HepG2 (cell line): ENCODE results near the gene RNPEPL1. TPM values are rescaled to one million over a fixed set of nuclear protein-coding genes. Genes with fewer than 3 reads are reported as not detected.

Source experiments
- FOSL1 ChIP-seq: sonication (generic); formaldehyde crosslinking; IDR thresholded peaks from 2 replicates; pipeline ENCODE4 v1.9.0; 2021; ENCODE audit warnings: missing genetic modification reagents, borderline replicate concordance
- HINFP ChIP-seq: sonication (generic); formaldehyde crosslinking; IDR thresholded peaks from 2 replicates; pipeline ENCODE4 v1.4.0; 2020; ENCODE audit warnings: low read depth, mild to moderate bottlenecking, missing genetic modification reagents
- HIVEP1 ChIP-seq: sonication (generic); formaldehyde crosslinking; IDR thresholded peaks from 2 replicates; pipeline ENCODE4 v1.4.0; 2020; ENCODE audit warnings: mild to moderate bottlenecking, missing genetic modification reagents
- IRF1 ChIP-seq: sonication (generic); formaldehyde crosslinking; IDR thresholded peaks from 2 replicates; pipeline ENCODE4 v1.4.0; 2020; ENCODE audit warnings: low read depth, mild to moderate bottlenecking, missing genetic modification reagents
- KLF13 ChIP-seq: sonication (generic); formaldehyde crosslinking; IDR thresholded peaks from 2 replicates; pipeline ENCODE4 v1.4.0; 2020; ENCODE audit warnings: mild to moderate bottlenecking, missing genetic modification reagents
- MBD4 ChIP-seq: IDR thresholded peaks from 2 replicates; pipeline ENCODE4 v1.6.1; 2012; ENCODE audit warnings: low read length, inconsistent platforms, borderline replicate concordance
- PRDM4 ChIP-seq: sonication (generic); formaldehyde crosslinking; IDR thresholded peaks from 2 replicates; pipeline ENCODE4 v1.9.0; 2021; ENCODE audit warnings: missing genetic modification reagents, borderline replicate concordance
- REL ChIP-seq: sonication (generic); formaldehyde crosslinking; conservative IDR thresholded peaks from 2 replicates; pipeline ENCODE4 v1.8.0; 2022; ENCODE audit warnings: mild to moderate bottlenecking, missing genetic modification reagents, moderate library complexity
- SMC3 ChIP-seq: IDR thresholded peaks from 2 replicates; pipeline ENCODE4 v1.6.1; 2011; ENCODE audit warnings: low read length, improper control_type of control experiment
- ZBTB33 ChIP-seq: sonication (generic); formaldehyde crosslinking; IDR thresholded peaks from 2 replicates; pipeline ENCODE4 v1.4.0; 2020; ENCODE audit warnings: missing genetic modification reagents
- ZFP41 ChIP-seq: sonication (generic); formaldehyde crosslinking; IDR thresholded peaks from 2 replicates; pipeline ENCODE4 v1.4.0; 2020; ENCODE audit warnings: mild to moderate bottlenecking, missing genetic modification reagents, borderline replicate concordance
- ZMYM2 ChIP-seq: sonication (generic); formaldehyde crosslinking; IDR thresholded peaks from 2 replicates; pipeline ENCODE4 v1.8.0; 2022; ENCODE audit warnings: mild to moderate bottlenecking, missing genetic modification reagents
- ZNF142 ChIP-seq: sonication (generic); formaldehyde crosslinking; IDR thresholded peaks from 2 replicates; pipeline ENCODE4 v1.4.0; 2020; ENCODE audit warnings: missing genetic modification reagents
- ZNF3 ChIP-seq: IDR thresholded peaks from 2 replicates; pipeline ENCODE4 v1.7.0; 2017; ENCODE audit warnings: inconsistent platforms
- ZNF432 ChIP-seq: sonication (generic); formaldehyde crosslinking; IDR thresholded peaks from 2 replicates; pipeline ENCODE4 v1.5.0; 2020; ENCODE audit warnings: missing genetic modification reagents, mild to moderate bottlenecking, borderline replicate concordance
- ZNF564 ChIP-seq: sonication (generic); formaldehyde crosslinking; IDR thresholded peaks from 2 replicates; pipeline ENCODE4 v1.8.1; 2023; ENCODE audit warnings: mild to moderate bottlenecking, missing genetic modification reagents
- ZNF766 ChIP-seq: sonication (generic); formaldehyde crosslinking; IDR thresholded peaks from 2 replicates; pipeline ENCODE4 v1.5.0; 2020; ENCODE audit warnings: missing genetic modification reagents, borderline replicate concordance
- polyA plus RNA-seq, 8 experiments: library from polyadenylated mRNA; depleted of rRNA in 3 of 8; stranded (reverse) in 7 of 8; unstranded in 1 of 8; fragments of >200 nt; fragmentation: Illumina TruSeq in 4 of 8; extraction: Trizol in 4 of 8; gene quantifications; 2 replicates each; pipeline versions ENCODE4 v1.2.1 to v1.2.3, GENCODE V29; 2011 to 2016; ENCODE audit warnings: low read depth in 4 of 8, missing spikeins in 1 of 8, mixed read lengths in 1 of 8; ENCODE audit not compliant: insufficient read depth in 1 of 8
- total RNA-seq, 5 experiments: library from RNA; depleted of rRNA; stranded (reverse); fragments of >200 nt; fragmentation: Illumina TruSeq; extraction: Trizol; gene quantifications; 2 replicates each; pipeline ENCODE4 v1.2.3, GENCODE V29; 2016; ENCODE audit warnings: low read depth in 1 of 5

The RNPEPL1 gene
- total and polyA plus RNA-seq, 2 of the 13 experiments (the other 11 are each of a cell fraction or from before 2014, with no cell fraction given) = 13.0 to 18.0 TPM

GRCh38 chr2:240560084-240560479 is 8.2 kb upstream of the RNPEPL1 start, which contains the start of gene DUSP28 (continued):
- no peak for TF ChIP-seq ZBTB33 (CRISPR knock-in tag)
- peak; percentile 85; the same call in 1 of the 2 replicates for TF ChIP-seq KLF13
- TF ChIP-seq ZMYM2 (CRISPR knock-in tag) = 0 out of 2 replicates have a peak, but pooled peaks have one; percentile 38
- no peak; the same call in 1 of the 2 replicates for TF ChIP-seq ZNF564 (CRISPR knock-in tag)
- peak; percentile 77; the same call in 1 of the 2 replicates for TF ChIP-seq ZFP41
- TF ChIP-seq HIVEP1 = 0 out of 2 replicates have a peak, but pooled peaks have one; percentile 33
- TF ChIP-seq HINFP (CRISPR knock-in tag) = no peak
- no peak for TF ChIP-seq ZNF432 (CRISPR knock-in tag)
- TF ChIP-seq SMC3 = no peak
- TF ChIP-seq IRF1 = no peak
- no peak; the same call in none of the 2 replicates for TF ChIP-seq ZNF766 (CRISPR knock-in tag)
- no peak; the same call in 1 of the 2 replicates for TF ChIP-seq FOSL1 (CRISPR knock-in tag)
- 0 out of 2 replicates have a peak, but pooled peaks have one; percentile 14 for TF ChIP-seq ZNF3 (CRISPR knock-in tag)
- no peak for TF ChIP-seq ZNF142 (CRISPR knock-in tag)
- no peak for TF ChIP-seq PRDM4 (CRISPR knock-in tag)
- no peak for TF ChIP-seq MBD4
- peak; percentile 74; the same call in 1 of the 2 replicates for TF ChIP-seq REL (CRISPR knock-in tag)
